ENCODE measurements around the gene TSEN2.

DNA sequence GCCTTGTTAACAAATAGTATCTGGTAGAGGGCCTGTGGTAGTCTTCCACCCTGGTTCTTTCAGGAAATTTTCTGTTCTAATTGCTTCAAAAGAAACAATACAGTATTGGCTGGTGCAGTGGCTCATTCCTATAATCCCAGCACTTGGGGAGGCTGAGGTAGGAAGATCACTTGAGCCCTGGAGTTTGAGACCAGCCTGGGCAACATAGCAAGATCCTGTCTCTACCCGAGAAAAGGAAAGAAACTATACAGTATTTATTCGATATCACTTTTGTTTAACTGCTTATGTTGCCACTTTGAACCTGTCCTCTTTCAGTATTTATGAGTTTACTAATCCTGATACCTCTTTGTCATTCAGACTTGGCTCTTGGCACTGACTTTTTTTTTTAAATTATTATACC, 77.1 kb downstream of the TSEN2 start:
- TF ChIP-seq POLR2A (IDR thresholded peaks at IDR 0.05; ENCODE audit: low read depth, low read length) (no peak), NFE2L2 (IDR thresholded peaks at IDR 0.05; ENCODE audit: low read depth, low read length) (no peak), MAFK (IDR thresholded peaks at IDR 0.05; ENCODE audit: low read depth, low read length) (no peak), RAD21 (IDR thresholded peaks at IDR 0.05; ENCODE audit: low read length) (no peak), CEBPB (IDR thresholded peaks at IDR 0.05; ENCODE audit: low read depth, low read length) (no peak)
- TF ChIP-seq, protein P1, sequence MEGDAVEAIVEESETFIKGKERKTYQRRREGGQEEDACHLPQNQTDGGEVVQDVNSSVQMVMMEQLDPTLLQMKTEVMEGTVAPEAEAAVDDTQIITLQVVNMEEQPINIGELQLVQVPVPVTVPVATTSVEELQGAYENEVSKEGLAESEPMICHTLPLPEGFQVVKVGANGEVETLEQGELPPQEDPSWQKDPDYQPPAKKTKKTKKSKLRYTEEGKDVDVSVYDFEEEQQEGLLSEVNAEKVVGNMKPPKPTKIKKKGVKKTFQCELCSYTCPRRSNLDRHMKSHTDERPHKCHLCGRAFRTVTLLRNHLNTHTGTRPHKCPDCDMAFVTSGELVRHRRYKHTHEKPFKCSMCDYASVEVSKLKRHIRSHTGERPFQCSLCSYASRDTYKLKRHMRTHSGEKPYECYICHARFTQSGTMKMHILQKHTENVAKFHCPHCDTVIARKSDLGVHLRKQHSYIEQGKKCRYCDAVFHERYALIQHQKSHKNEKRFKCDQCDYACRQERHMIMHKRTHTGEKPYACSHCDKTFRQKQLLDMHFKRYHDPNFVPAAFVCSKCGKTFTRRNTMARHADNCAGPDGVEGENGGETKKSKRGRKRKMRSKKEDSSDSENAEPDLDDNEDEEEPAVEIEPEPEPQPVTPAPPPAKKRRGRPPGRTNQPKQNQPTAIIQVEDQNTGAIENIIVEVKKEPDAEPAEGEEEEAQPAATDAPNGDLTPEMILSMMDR (conservative IDR thresholded peaks at IDR 0.05; ENCODE audit: low read depth, low read length), result no peak

All from IMR-90 (cell line).